Parathyroid adenoma (tissue), 2 donors: ENCODE results near the gene PRUNE1.

Experiments used
- H2AFZ ChIP-seq: fragments of 300-600 bp; sonication (generic); one replicate; pipeline ENCODE4 v1.7.0; 2017; ENCODE audit warnings: antibody characterized with exemption, mild to moderate bottlenecking
- H3K27ac ChIP-seq: fragments of 300-600 bp; sonication (generic); one replicate; pipeline ENCODE4 v1.7.0; 2017
- H3K27me3 ChIP-seq: fragments of 300-600 bp; sonication (generic); one replicate; pipeline ENCODE4 v1.7.0; 2017; ENCODE audit warnings: low read length; ENCODE audit not compliant: control insufficient read depth, insufficient read depth
- H3K36me3 ChIP-seq: fragments of 300-600 bp; sonication (generic); one replicate; pipeline ENCODE4 v1.7.0; 2017; ENCODE audit warnings: low read length; ENCODE audit not compliant: control insufficient read depth, insufficient read depth
- H3K4me1 ChIP-seq: fragments of 300-600 bp; sonication (generic); one replicate; pipeline ENCODE4 v1.7.0; 2017; ENCODE audit warnings: control low read depth
- H3K4me2 ChIP-seq: fragments of 300-600 bp; sonication (generic); one replicate; pipeline ENCODE4 v1.7.0; 2017; ENCODE audit warnings: low read length
- H3K4me3 ChIP-seq: fragments of 300-600 bp; sonication (generic); one replicate; pipeline ENCODE4 v1.7.0; 2017; ENCODE audit warnings: low read depth, low read length
- H3K79me2 ChIP-seq: fragments of 300-600 bp; sonication (generic); one replicate; pipeline ENCODE4 v1.7.0; 2017; ENCODE audit warnings: control low read depth
- H3K9ac ChIP-seq: fragments of 300-600 bp; sonication (generic); one replicate; pipeline ENCODE4 v1.7.0; 2017; ENCODE audit warnings: mild to moderate bottlenecking
- H3K9me3 ChIP-seq: fragments of 300-600 bp; sonication (generic); one replicate; pipeline ENCODE4 v1.7.0; 2017; ENCODE audit warnings: low read length; ENCODE audit not compliant: control insufficient read depth
- TF ChIP-seq, protein P1 (sequence below): fragments of 300-600 bp; sonication (generic); IDR thresholded peaks from one replicate; pipeline ENCODE4 v1.7.0; 2017; ENCODE audit warnings: antibody characterized with exemption, mild to moderate bottlenecking
- donor health status: primary hyperparathyroidism.

PRUNE1 gene

DNA sequence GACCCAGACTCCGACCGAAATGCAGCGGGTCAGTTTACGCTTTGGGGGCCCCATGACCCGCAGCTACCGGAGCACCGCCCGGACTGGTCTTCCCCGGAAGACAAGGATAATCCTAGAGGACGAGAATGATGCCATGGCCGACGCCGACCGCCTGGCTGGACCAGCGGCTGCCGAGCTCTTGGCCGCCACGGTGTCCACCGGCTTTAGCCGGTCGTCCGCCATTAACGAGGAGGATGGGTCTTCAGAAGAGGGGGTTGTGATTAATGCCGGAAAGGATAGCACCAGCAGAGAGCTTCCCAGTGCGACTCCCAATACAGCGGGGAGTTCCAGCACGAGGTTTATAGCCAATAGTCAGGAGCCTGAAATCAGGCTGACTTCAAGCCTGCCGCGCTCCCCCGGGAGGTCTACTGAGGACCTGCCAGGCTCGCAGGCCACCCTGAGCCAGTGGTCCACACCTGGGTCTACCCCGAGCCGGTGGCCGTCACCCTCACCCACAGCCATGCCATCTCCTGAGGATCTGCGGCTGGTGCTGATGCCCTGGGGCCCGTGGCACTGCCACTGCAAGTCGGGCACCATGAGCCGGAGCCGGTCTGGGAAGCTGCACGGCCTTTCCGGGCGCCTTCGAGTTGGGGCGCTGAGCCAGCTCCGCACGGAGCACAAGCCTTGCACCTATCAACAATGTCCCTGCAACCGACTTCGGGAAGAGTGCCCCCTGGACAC lies 39.8 kb downstream of the PRUNE1 start:
- Histone ChIP-seq H3K36me3 (no peaks in the 10 kb centered on the region), H3K4me1 (peaks cover 4% of the 10 kb centered on the region), H3K27ac (peak overlapping the region; percentile 89), H3K9ac (peak overlapping the region; percentile 49), H3K9me3 (no peaks in the 10 kb centered on the region), H2AFZ (peak overlapping the region; percentile 91), H3K79me2 (no peaks in the 10 kb centered on the region), H3K27me3 (no peaks in the 10 kb centered on the region), H3K4me3 (peak overlapping the region; percentile 82), H3K4me2 (peak overlapping the region; percentile 96)
- TF ChIP-seq, protein P1, sequence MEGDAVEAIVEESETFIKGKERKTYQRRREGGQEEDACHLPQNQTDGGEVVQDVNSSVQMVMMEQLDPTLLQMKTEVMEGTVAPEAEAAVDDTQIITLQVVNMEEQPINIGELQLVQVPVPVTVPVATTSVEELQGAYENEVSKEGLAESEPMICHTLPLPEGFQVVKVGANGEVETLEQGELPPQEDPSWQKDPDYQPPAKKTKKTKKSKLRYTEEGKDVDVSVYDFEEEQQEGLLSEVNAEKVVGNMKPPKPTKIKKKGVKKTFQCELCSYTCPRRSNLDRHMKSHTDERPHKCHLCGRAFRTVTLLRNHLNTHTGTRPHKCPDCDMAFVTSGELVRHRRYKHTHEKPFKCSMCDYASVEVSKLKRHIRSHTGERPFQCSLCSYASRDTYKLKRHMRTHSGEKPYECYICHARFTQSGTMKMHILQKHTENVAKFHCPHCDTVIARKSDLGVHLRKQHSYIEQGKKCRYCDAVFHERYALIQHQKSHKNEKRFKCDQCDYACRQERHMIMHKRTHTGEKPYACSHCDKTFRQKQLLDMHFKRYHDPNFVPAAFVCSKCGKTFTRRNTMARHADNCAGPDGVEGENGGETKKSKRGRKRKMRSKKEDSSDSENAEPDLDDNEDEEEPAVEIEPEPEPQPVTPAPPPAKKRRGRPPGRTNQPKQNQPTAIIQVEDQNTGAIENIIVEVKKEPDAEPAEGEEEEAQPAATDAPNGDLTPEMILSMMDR, result peak; percentile 40

DNA sequence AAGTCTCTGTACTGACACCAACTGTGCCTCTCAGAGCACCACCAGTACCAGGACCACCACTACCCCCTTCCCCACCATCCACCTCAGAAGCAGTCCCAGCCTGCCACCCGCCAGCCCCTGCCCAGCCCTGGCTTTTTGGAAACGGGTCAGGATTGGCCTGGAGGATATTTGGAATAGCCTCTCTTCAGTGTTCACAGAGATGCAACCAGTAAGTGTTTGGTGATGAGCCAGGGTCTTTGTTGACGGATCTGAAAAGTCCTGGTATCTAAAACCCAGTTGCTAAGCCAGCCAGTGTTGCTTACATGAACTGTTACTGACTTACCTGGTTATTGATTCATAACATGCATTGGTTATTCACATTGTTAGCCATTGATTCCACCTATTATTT lies 40.4 kb downstream of the PRUNE1 start:
- Histone ChIP-seq H3K27ac (peak overlapping the region; percentile 89), H3K4me3 (peak overlapping the region; percentile 82), H3K9ac (no peak overlapping the region), H3K4me2 (peak overlapping the region; percentile 96), H3K9me3 (no peaks in the 10 kb centered on the region), H3K79me2 (no peaks in the 10 kb centered on the region), H3K36me3 (no peaks in the 10 kb centered on the region), H3K4me1 (peaks cover 4% of the 10 kb centered on the region), H2AFZ (peak overlapping the region; percentile 91), H3K27me3 (no peaks in the 10 kb centered on the region)
- TF ChIP-seq, protein P1, result no peak

DNA sequence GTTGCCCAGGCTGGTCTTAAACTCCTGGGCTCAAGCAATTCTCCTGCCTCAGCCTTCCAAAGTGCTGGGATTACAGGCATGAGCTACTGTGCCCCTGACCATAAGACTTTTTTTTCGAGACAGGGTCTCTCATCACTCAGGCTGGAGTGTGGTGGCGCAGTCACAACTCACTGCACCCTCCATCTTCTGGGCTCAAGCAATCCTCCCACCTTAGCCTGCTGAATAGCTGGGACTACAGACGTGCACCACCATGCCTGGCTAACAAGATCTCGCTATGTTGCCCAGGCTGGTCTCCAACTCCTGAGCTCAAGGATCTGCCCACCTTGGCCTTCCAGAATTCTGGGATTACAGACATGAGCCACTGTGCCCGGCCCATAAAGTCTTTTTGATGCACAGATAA lies 41.2 kb downstream of the PRUNE1 start:
- Histone ChIP-seq H2AFZ (no peak overlapping the region), H3K27ac (no peak overlapping the region), H3K36me3 (no peaks in the 10 kb centered on the region), H3K9me3 (no peaks in the 10 kb centered on the region), H3K4me1 (peaks cover 4% of the 10 kb centered on the region), H3K27me3 (no peaks in the 10 kb centered on the region), H3K4me2 (no peak overlapping the region), H3K79me2 (no peaks in the 10 kb centered on the region), H3K4me3 (no peak overlapping the region), H3K9ac (no peak overlapping the region)
- TF ChIP-seq, protein P1, result no peak

DNA sequence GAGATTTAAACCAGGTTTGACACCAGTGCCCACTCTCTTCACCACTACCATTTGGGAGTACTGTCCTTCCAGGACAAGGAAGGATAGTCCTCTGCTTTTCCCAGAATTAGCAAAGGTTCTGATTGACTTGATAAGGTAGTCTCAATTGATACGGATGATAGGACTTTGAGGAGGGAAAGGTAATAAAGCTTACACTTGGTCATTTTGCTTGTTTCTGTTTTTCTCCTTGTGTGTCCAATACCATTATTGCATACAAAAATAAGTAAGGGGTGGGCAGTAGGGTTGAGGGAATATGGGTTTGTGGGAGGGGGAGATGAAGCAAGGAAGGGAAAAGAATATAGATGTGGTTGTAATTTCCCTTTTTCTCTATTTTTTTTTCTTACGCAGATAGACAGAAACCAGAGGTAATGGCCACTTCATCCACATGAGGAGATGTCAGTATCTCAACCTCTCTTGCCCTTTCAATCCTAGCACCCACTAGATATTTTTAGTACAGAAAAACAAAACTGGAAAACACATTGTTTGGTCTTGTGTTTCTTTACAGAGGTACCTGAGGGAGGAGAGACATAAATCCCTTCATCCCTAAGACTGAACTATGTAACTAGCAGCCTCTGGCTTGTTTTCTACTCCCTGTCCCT lies 41.9 kb downstream of the PRUNE1 start:
- Histone ChIP-seq H3K4me3 (no peak overlapping the region), H3K4me1 (peaks cover 6% of the 10 kb centered on the region), H3K27me3 (no peaks in the 10 kb centered on the region), H3K36me3 (no peaks in the 10 kb centered on the region), H3K9ac (no peak overlapping the region), H3K9me3 (no peaks in the 10 kb centered on the region), H3K4me2 (peak overlapping the region; percentile 12), H3K27ac (no peak overlapping the region), H2AFZ (no peak overlapping the region), H3K79me2 (peaks cover 2% of the 10 kb centered on the region)
- TF ChIP-seq, protein P1, result no peak
